ENCODE data around the gene CCDC187. TPM values are rescaled to one million over a fixed set of nuclear protein-coding genes. Genes with fewer than 3 reads are reported as not detected.
A peak's percentile ranks its signal among the peaks of the same experiment; 100 is the strongest.
"Not testable (repeated sequence)": the region's sequence is repeated elsewhere in the genome, so short reads cannot be mapped to it uniquely, and the experiment has no call there.

Gene CCDC187
- total RNA-seq, 1 donor from 2014 or later, result 0.07 TPM

GRCh38 chr9:136239983-136240330 lies 63.9 kb downstream of the CCDC187 start:
- no peak for DNase-seq (ENCODE audit: low read depth, low spot score)
- TF ChIP-seq CTCF (conservative IDR thresholded peaks at IDR 0.05), result no peak
- Mint-ChIP-seq H3K36me3 (ENCODE audit: low read depth) (peaks cover 2% of the 10 kb centered on the region), H3K9me3 (no peaks in the 10 kb centered on the region), H3K27ac (ENCODE audit: unreplicated experiment) (no peak overlapping the region), H3K27me3 (ENCODE audit: low read depth) (no peaks in the 10 kb centered on the region), H3K4me3 (no peak overlapping the region), H3K4me1 (peaks cover 29% of the 10 kb centered on the region)

- Mint-ChIP-seq H3K27me3 (ENCODE audit: low read depth) (no peaks in the 10 kb centered on the region), H3K36me3 (ENCODE audit: low read depth) (peaks cover 4% of the 10 kb centered on the region), H3K4me1 (peaks cover 23% of the 10 kb centered on the region), H3K4me3 (no peak overlapping the region), H3K27ac (ENCODE audit: unreplicated experiment) (peak overlapping the region; percentile 73), H3K9me3 (no peaks in the 10 kb centered on the region)
- no peak for TF ChIP-seq CTCF (conservative IDR thresholded peaks at IDR 0.05)
- DNase-seq (ENCODE audit: low read depth, low spot score), result no peak
These were observed 64.5 kb downstream of the CCDC187 start for GRCh38 chr9:136239135-136239982.

- no peak for TF ChIP-seq CTCF (conservative IDR thresholded peaks at IDR 0.05)
- Mint-ChIP-seq H3K27me3 (ENCODE audit: low read depth) (no peaks in the 10 kb centered on the region), H3K4me3 (peak overlapping the region; percentile 9)
These were observed 65.6 kb downstream of the CCDC187 start for GRCh38 chr9:136238342-136238732.

GRCh38 chr9:136237486-136238341 lies 66.2 kb downstream of the CCDC187 start:
- no peak for DNase-seq (ENCODE audit: low read depth, low spot score)
- no peak overlapping the region for H3K4me3 Mint-ChIP-seq
- no peaks in the 10 kb centered on the region for H3K27me3 Mint-ChIP-seq (ENCODE audit: low read depth)
- H3K9me3 Mint-ChIP-seq, result no peaks in the 10 kb centered on the region
- TF ChIP-seq CTCF (conservative IDR thresholded peaks at IDR 0.05), result no peak
- peak overlapping the region; percentile 71 for H3K27ac Mint-ChIP-seq (ENCODE audit: unreplicated experiment)
- peaks cover 12% of the 10 kb centered on the region for H3K4me1 Mint-ChIP-seq
- peaks cover 4% of the 10 kb centered on the region for H3K36me3 Mint-ChIP-seq (ENCODE audit: low read depth)

More at GRCh38 chr9:136238342-136238732, 65.6 kb downstream of the CCDC187 start:
- DNase-seq (ENCODE audit: low read depth, low spot score), result no peak
- peak overlapping the region; percentile 75 for H3K27ac Mint-ChIP-seq (ENCODE audit: unreplicated experiment)
- H3K36me3 Mint-ChIP-seq (ENCODE audit: low read depth), result peaks cover 4% of the 10 kb centered on the region
- H3K4me1 Mint-ChIP-seq, result peaks cover 16% of the 10 kb centered on the region
- H3K9me3 Mint-ChIP-seq, result no peaks in the 10 kb centered on the region

- not testable (repeated sequence) for H3K27ac Mint-ChIP-seq (ENCODE audit: unreplicated experiment); H3K4me3 Mint-ChIP-seq; H3K9me3 Mint-ChIP-seq; H3K27me3 Mint-ChIP-seq (ENCODE audit: low read depth); H3K4me1 Mint-ChIP-seq; DNase-seq (ENCODE audit: low read depth, low spot score); H3K36me3 Mint-ChIP-seq (ENCODE audit: low read depth)
These were observed 67.2 kb downstream of the CCDC187 start for GRCh38 chr9:136236471-136237410.

Data from neural crest cell (in vitro differentiated cells).